ENCODE results near the gene ATG3. TPM values are rescaled to one million over a fixed set of nuclear protein-coding genes. Genes with fewer than 3 reads are reported as not detected.

Gene ATG3
- total and polyA plus RNA-seq, 2 of the 8 experiments (the other 6 are each of a cell fraction or from before 2014, with no cell fraction given): 27.3 to 55.3 TPM

GRCh38 chr3:112496366-112497067 lies 65.2 kb downstream of the ATG3 start (continued):
- TF ChIP-seq SP1 (IDR thresholded peaks at IDR 0.05; ENCODE audit: low read depth, low read length) (no peak), SIN3A (conservative IDR thresholded peaks at IDR 0.05 in 1 of 2, IDR thresholded peaks at IDR 0.05 in 1 of 2; ENCODE audit: low read depth in 1 of 2, low read length in 2 of 2) (no peak), ATF2 (IDR thresholded peaks at IDR 0.05; ENCODE audit: low read length) (no peak), E2F6 (IDR thresholded peaks at IDR 0.05) (no peak), ZNF274 (IDR thresholded peaks at IDR 0.05; ENCODE audit: borderline replicate concordance, extremely low read depth, low read length) (no peak), CEBPB (IDR thresholded peaks at IDR 0.05; ENCODE audit: low read depth, low read length) (no peak), CTBP2 (IDR thresholded peaks at IDR 0.05; ENCODE audit: borderline replicate concordance, insufficient read depth, insufficient read length, low read length) (no peak), KDM4A (IDR thresholded peaks at IDR 0.05; ENCODE audit: low read depth, low read length, severe bottlenecking) (no peak), KDM5A (IDR thresholded peaks at IDR 0.05; ENCODE audit: low read length) (no peak), EP300 (IDR thresholded peaks at IDR 0.05; ENCODE audit: borderline replicate concordance in 1 of 2, low read depth in 2 of 2, low read length in 2 of 2) (no peak)
